Endothelial cell of umbilical vein (primary cell): ENCODE measurements around the gene SLC27A6. TPM values are rescaled to one million over a fixed set of nuclear protein-coding genes. Genes with fewer than 3 reads are reported as not detected.

Source experiments
- BruUV-seq: library from RNA; stranded (reverse); fragments of 400-500 nt; replicated peaks from 2 replicates; lab custom pipeline; 2021; lab: Mats Ljungman, UMichigan
- CTCF ChIA-PET: fragments of 300-600, 350-600 bp; sonication (Branson Sonifier 250); formaldehyde crosslinking; loops from one replicate; lab custom pipeline; 2021; ENCODE audit warnings: antibody characterized with exemption, inconsistent platforms; lab: Charles Lee
- POLR2A ChIA-PET: fragments of 300-600, 350-600 bp; sonication (Branson Sonifier 250); formaldehyde crosslinking; loops from one replicate; lab custom pipeline; 2021; ENCODE audit warnings: antibody characterized with exemption, inconsistent platforms; lab: Charles Lee
- DNase-seq: peaks from one replicate; pipeline ENCODE4 v3.0.0-alpha.2; 2011; ENCODE audit warnings: low read depth, low spot score
- FAIRE-seq: peaks from 2 replicates; lab custom pipeline; 2011; peaks lifted over from hg19 to GRCh38; lab: Jason Lieb, UNC
- H2AFZ ChIP-seq: 2 replicates; pipeline ENCODE4 v1.6.0; 2012; ENCODE audit warnings: low read depth, low read length, control low read depth, inconsistent platforms
- H3K27ac ChIP-seq: 2 replicates; pipeline ENCODE4 v1.5.1; 2011; ENCODE audit warnings: low read depth, mild to moderate bottlenecking, control low read depth, low read length, moderate library complexity; ENCODE audit not compliant: insufficient read depth
- H3K27me3 ChIP-seq, 2 experiments: 2 replicates each; pipeline versions ENCODE4 v1.6.0 to v1.6.1; 2011; ENCODE audit warnings: low read length in 2 of 2, mixed read lengths in 1 of 2; ENCODE audit not compliant: control insufficient read depth in 2 of 2, insufficient read depth in 2 of 2
- H3K36me3 ChIP-seq, 2 experiments: 2 replicates in 1 of 2; 3 replicates in 1 of 2; pipeline ENCODE4 v1.5.1; 2011; ENCODE audit warnings: low read length in 2 of 2, mild to moderate bottlenecking in 1 of 2, moderate library complexity in 1 of 2; ENCODE audit not compliant: control insufficient read depth in 2 of 2, insufficient read depth in 2 of 2; ENCODE audit errors: extremely low read depth in 1 of 2
- H3K4me1 ChIP-seq: 3 replicates; pipeline ENCODE4 v1.5.1; 2011; ENCODE audit warnings: mild to moderate bottlenecking, low read length; ENCODE audit not compliant: control insufficient read depth, insufficient read depth; ENCODE audit errors: extremely low read depth
- H3K4me2 ChIP-seq: 2 replicates; pipeline ENCODE4 v1.6.1; 2011; ENCODE audit warnings: low read length, control low read depth, mixed read lengths; ENCODE audit not compliant: insufficient read depth
- H3K4me3 ChIP-seq, 3 experiments: fragments of 200-600 bp in 1 of 3; sonication (generic), shearing (Covaris generic) in 1 of 3; replicated peaks in 1 of 3; 2 replicates each; pipeline ENCODE4 v1.5.1; 2011 to 2016; ENCODE audit warnings: control low read depth in 3 of 3, low read length in 3 of 3, mild to moderate bottlenecking in 2 of 3, inconsistent platforms in 1 of 3, low read depth in 1 of 3, moderate library complexity in 1 of 3; ENCODE audit not compliant: insufficient read depth in 1 of 3
- H3K79me2 ChIP-seq: 2 replicates; pipeline ENCODE4 v1.6.0; 2012; ENCODE audit warnings: low read length, inconsistent platforms; ENCODE audit not compliant: control insufficient read depth, insufficient read depth
- H3K9ac ChIP-seq: replicated peaks from 2 replicates; pipeline ENCODE3; 2011; ENCODE audit warnings: low read length, control low read depth; ENCODE audit not compliant: insufficient read depth; ENCODE audit errors: extremely low read depth
- H3K9me1 ChIP-seq: replicated peaks from 3 replicates; pipeline ENCODE4 v1.6.0; 2011; ENCODE audit warnings: mild to moderate bottlenecking, low read length; ENCODE audit not compliant: control insufficient read depth, insufficient read depth; ENCODE audit errors: extremely low read depth
- H3K9me3 ChIP-seq: replicated peaks from 2 replicates; pipeline ENCODE4 v1.5.1; 2012; ENCODE audit warnings: low read length, inconsistent platforms; ENCODE audit not compliant: control insufficient read depth, insufficient read depth
- H4K20me1 ChIP-seq: replicated peaks from 2 replicates; pipeline ENCODE3; 2011; ENCODE audit warnings: mild to moderate bottlenecking, low read length; ENCODE audit not compliant: control insufficient read depth, insufficient read depth; ENCODE audit errors: extremely low read depth
- EZH2 ChIP-seq: IDR thresholded peaks from 2 replicates; pipeline ENCODE4 v1.6.1; 2012; ENCODE audit warnings: borderline replicate concordance, low read depth, mild to moderate bottlenecking, moderate library complexity, low read length, inconsistent platforms; ENCODE audit not compliant: severe bottlenecking
- FOS ChIP-seq: IDR thresholded peaks from 2 replicates; pipeline ENCODE4 v1.6.1; 2011; ENCODE audit warnings: mild to moderate bottlenecking, low read length, moderate library complexity, borderline replicate concordance; ENCODE audit not compliant: insufficient read depth
- GATA2 ChIP-seq: IDR thresholded peaks from 2 replicates; pipeline ENCODE4 v1.7.0; 2011; ENCODE audit warnings: low read depth, mild to moderate bottlenecking, moderate library complexity, mixed read lengths, low read length; ENCODE audit not compliant: insufficient read length, insufficient read depth
- JUN ChIP-seq: IDR thresholded peaks from 2 replicates; pipeline ENCODE4 v1.6.1; 2011; ENCODE audit warnings: borderline replicate concordance, low read depth; ENCODE audit not compliant: insufficient read length, insufficient read depth
- MYC ChIP-seq: IDR thresholded peaks from one replicate; pipeline ENCODE4 v1.6.1; 2011; ENCODE audit warnings: mild to moderate bottlenecking, low read depth, low read length
- POLR2A ChIP-seq: IDR thresholded peaks from 2 replicates; pipeline ENCODE4 v1.6.1; 2012; ENCODE audit warnings: low read depth, mild to moderate bottlenecking, control low read depth, low read length
- POLR2AphosphoS5 ChIP-seq: IDR thresholded peaks from 2 replicates; pipeline ENCODE4 v1.6.1; 2012; ENCODE audit warnings: low read depth, mild to moderate bottlenecking, control low read depth, low read length, moderate library complexity; ENCODE audit not compliant: insufficient read depth
- dilution Hi-C: fragments of 300-500 bp; cut with MboI; formaldehyde crosslinking; loops from one replicate; pipeline ENCODE4 v1.15.0; 2019; ENCODE audit warnings: low sequenced_read_pairs; ENCODE audit not compliant: extremely low pct_ligation_motif_present
- intact Hi-C: fragments of 100-400 bp; cut with micrococcal nuclease; formaldehyde crosslinking; loops from one replicate; pipeline ENCODE4 v1.10.0; 2022
- polyA plus RNA-seq, 4 experiments: library from polyadenylated mRNA; depleted of rRNA in 3 of 4; stranded (reverse) in 3 of 4; unstranded in 1 of 4; fragments of >200 nt; gene quantifications; 2 replicates each; pipeline versions ENCODE4 v1.2.1 to v1.2.3, GENCODE V29; 2011 to 2012; ENCODE audit warnings: missing spikeins in 1 of 4
- total RNA-seq: library from RNA; stranded (reverse); gene quantifications from 2 replicates; pipeline ENCODE4 v1.2.3, GENCODE V29; 2021
- TF ChIP-seq, protein P1 (sequence below), 2 donors: IDR thresholded peaks; 1 replicate in 1 of 2; 2 replicates in 1 of 2; pipeline ENCODE4 v1.5.1; 2011; ENCODE audit warnings: low read length in 2 of 2, mild to moderate bottlenecking in 2 of 2, moderate library complexity in 2 of 2, control low read depth in 1 of 2, inconsistent platforms in 1 of 2, low read depth in 1 of 2; ENCODE audit not compliant: insufficient read depth in 1 of 2; ENCODE audit errors: extremely low read depth in 1 of 2
- TF ChIP-seq, protein P2 (sequence below): IDR thresholded peaks from 2 replicates; pipeline ENCODE4 v1.6.1; 2011; ENCODE audit not compliant: insufficient read depth, insufficient read length

Gene SLC27A6
- total and polyA plus RNA-seq, 2 donors (not counting 3 experiments of a cell fraction or from before 2014, with no cell fraction given): 0.10 TPM; not detected in 1

DNA sequence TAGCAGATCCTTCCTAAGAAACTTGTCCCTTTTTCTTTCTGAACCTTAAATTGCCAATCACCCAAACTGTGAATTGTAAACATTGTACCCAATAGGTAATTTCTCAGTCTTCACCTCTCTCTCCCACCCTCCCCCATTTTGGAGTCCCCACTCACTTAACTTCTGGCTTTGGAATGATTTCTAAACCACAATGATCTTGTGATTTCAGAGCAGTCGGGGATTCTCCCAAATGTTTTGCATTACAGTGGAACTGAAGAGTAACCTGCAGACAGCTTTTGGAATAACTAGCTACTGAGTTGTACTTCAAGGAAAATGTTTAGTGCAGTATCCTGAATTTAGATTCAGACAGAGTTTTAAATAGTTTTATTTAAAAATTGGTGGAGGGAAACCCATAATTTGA, 19.2 kb downstream of the SLC27A6 start:
- Histone ChIP-seq H3K4me1 (no peaks in the 10 kb centered on the region), H2AFZ (no peak overlapping the region), H3K4me2 (no peak overlapping the region), H3K79me2 (no peaks in the 10 kb centered on the region), H3K9me1 (no peaks in the 10 kb centered on the region), H3K9me3 (no peaks in the 10 kb centered on the region), H3K36me3 (no peaks in the 10 kb centered on the region), H3K27me3 (no peaks in the 10 kb centered on the region), H3K27ac (no peak overlapping the region), H3K9ac (no peak overlapping the region), H4K20me1 (no peaks in the 10 kb centered on the region), H3K4me3 (no peak overlapping the region)
- no peak for DNase-seq
- intact Hi-C loops (no loop called here), dilution Hi-C loops (no loop called here)
- ChIA-PET CTCF (no interaction called here), POLR2A (no interaction called here)
- no TSS peak for BruUV-seq
- no peak for FAIRE-seq
- TF ChIP-seq JUN (no peak), EZH2 (no peak), FOS (no peak), POLR2A (no peak), MYC (no peak), GATA2 (no peak), POLR2AphosphoS5 (no peak)
- TF ChIP-seq, protein P1, sequence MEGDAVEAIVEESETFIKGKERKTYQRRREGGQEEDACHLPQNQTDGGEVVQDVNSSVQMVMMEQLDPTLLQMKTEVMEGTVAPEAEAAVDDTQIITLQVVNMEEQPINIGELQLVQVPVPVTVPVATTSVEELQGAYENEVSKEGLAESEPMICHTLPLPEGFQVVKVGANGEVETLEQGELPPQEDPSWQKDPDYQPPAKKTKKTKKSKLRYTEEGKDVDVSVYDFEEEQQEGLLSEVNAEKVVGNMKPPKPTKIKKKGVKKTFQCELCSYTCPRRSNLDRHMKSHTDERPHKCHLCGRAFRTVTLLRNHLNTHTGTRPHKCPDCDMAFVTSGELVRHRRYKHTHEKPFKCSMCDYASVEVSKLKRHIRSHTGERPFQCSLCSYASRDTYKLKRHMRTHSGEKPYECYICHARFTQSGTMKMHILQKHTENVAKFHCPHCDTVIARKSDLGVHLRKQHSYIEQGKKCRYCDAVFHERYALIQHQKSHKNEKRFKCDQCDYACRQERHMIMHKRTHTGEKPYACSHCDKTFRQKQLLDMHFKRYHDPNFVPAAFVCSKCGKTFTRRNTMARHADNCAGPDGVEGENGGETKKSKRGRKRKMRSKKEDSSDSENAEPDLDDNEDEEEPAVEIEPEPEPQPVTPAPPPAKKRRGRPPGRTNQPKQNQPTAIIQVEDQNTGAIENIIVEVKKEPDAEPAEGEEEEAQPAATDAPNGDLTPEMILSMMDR (IDR thresholded peaks at IDR 0.05; ENCODE audit: extremely low read depth in 1 of 2, insufficient read depth in 1 of 2, low read depth in 1 of 2, low read length in 2 of 2): no peak
- TF ChIP-seq, protein P2, sequence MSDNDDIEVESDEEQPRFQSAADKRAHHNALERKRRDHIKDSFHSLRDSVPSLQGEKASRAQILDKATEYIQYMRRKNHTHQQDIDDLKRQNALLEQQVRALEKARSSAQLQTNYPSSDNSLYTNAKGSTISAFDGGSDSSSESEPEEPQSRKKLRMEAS: no peak
